Urinary bladder (tissue), 4 donors: ENCODE measurements around the gene L3HYPDH. TPM values are rescaled to one million over a fixed set of nuclear protein-coding genes. Genes with fewer than 3 reads are reported as not detected.

Experiments
- DNase-seq: peaks from one replicate; pipeline ENCODE4 v3.0.0-alpha.2; 2015; ENCODE audit errors: extremely low spot score
- H3K27ac ChIP-seq: one replicate; pipeline ENCODE4 v1.5.1; 2013; ENCODE audit warnings: low read depth, mild to moderate bottlenecking, moderate library complexity
- H3K36me3 ChIP-seq: one replicate; pipeline ENCODE4 v1.6.1; 2013; ENCODE audit warnings: mild to moderate bottlenecking, moderate library complexity; ENCODE audit not compliant: insufficient read depth
- H3K4me1 ChIP-seq: one replicate; pipeline ENCODE4 v1.6.1; 2013; ENCODE audit warnings: mild to moderate bottlenecking, moderate library complexity; ENCODE audit not compliant: insufficient read depth
- H3K4me3 ChIP-seq: one replicate; pipeline ENCODE4 v1.5.1; 2013; ENCODE audit warnings: low read depth, low read length
- WGBS: extraction: QIAGEN DNeasy Blood & Tissue Kit; methylation state at CpG from one replicate; pipeline ENCODE4 v1.1.7; 2013; 5-methylcytosine and 5-hydroxymethylcytosine counted together
- polyA plus RNA-seq: library from polyadenylated mRNA; stranded (reverse); fragments of 200-250 nt; gene quantifications from one replicate; pipeline ENCODE4 v1.2.3, GENCODE V29; 2013
- total RNA-seq: library from RNA; depleted of rRNA; stranded (reverse); fragments of >200 nt; gene quantifications from one replicate; pipeline ENCODE4 v1.2.3, GENCODE V29; 2014
- donor health status: healthy with polysubstance abuse.
- donor health status: healthy.

L3HYPDH gene
- total and polyA plus RNA-seq, 2 donors: 17.4 to 58.3 TPM

DNA sequence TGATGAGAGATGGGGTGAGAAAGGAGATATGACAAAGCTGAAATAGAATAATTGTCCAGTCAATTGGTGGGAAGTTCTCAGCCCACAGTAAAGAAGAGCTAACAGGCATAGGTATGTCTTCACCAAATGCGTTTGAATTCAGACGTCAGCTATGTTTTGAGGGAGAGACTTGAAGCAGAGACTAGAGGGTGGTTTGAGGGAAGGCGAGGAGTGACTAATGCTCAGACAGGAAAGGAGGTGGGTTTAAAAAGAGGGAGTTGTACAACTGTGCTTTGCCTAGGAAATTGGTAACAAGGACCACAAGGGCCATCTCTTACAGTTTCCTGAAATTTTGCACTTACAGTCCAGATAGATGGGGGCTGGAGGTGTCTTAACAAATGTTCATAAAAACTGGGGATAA lies 6.5 kb upstream of the L3HYPDH start:
- peaks cover 5% of the 10 kb centered on the region for H3K36me3 ChIP-seq
- WGBS: 95% methylated on average over 3 of the region's 3 CpGs

DNA sequence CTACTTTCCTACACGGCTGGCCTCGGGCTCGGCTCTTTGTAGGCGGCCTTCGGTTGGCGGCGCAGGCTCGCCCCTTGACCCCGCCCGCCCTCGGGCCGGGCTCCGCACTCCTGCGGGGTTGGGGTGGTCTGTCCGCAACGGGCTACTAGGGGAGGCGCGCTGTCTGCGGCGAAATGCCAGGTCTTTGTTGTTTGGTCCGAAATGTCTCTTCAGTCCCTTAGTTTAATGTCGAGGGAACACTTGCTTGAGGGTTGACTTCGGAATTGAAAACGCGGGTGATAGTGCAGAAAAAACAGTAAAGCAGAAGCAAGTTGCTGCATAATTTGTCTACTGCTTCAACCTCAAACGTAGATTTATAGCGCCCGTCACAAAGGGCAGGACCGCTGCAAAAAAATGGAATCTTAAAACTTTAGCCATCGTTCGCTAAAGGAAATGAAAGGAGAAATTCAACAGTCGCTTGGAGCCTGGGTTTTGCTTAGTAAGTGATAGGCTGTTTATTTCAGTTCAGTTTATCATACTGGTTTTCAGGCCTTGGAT lies 499 bp upstream of the L3HYPDH start:
- DNase-seq: no peak
- Histone ChIP-seq H3K36me3 (peaks cover 3% of the 10 kb centered on the region), H3K4me1 (peaks cover 1% of the 10 kb centered on the region), H3K27ac (peak overlapping the region; percentile 89), H3K4me3 (peak overlapping the region; percentile 57)
- under 1% methylated on average over 32 of the region's 32 CpGs for WGBS

More for the DNA sequence above, 6.5 kb upstream of the L3HYPDH start:
- Histone ChIP-seq H3K4me3 (no peak overlapping the region), H3K4me1 (no peaks in the 10 kb centered on the region), H3K27ac (no peak overlapping the region)
- DNase-seq: no peak

DNA sequence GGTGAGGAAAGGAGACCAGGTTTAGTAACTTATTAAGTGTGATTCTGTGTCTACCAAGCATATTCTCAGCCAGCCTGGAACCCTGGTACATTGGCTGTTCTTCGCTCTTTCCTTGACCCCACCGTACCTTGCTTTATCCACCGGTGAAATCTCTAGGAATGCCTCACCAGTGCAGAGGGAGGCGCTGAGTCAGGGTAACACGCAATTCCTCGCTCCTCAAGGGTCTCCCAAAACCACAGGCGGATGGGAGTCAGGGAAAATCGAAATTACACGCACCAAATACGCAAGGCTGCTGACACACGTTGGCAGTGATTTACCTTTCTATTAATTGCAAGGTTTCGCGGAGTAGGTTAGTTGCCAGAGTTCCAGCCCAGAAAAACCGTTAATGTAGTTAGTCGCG lies 845 bp downstream of the L3HYPDH start:
- Histone ChIP-seq H3K4me3 (peak overlapping the region; percentile 57), H3K27ac (no peak overlapping the region), H3K36me3 (no peaks in the 10 kb centered on the region), H3K4me1 (peaks cover 1% of the 10 kb centered on the region)
- 4% methylated on average over 16 of the region's 16 CpGs for WGBS
- DNase-seq: no peak

DNA sequence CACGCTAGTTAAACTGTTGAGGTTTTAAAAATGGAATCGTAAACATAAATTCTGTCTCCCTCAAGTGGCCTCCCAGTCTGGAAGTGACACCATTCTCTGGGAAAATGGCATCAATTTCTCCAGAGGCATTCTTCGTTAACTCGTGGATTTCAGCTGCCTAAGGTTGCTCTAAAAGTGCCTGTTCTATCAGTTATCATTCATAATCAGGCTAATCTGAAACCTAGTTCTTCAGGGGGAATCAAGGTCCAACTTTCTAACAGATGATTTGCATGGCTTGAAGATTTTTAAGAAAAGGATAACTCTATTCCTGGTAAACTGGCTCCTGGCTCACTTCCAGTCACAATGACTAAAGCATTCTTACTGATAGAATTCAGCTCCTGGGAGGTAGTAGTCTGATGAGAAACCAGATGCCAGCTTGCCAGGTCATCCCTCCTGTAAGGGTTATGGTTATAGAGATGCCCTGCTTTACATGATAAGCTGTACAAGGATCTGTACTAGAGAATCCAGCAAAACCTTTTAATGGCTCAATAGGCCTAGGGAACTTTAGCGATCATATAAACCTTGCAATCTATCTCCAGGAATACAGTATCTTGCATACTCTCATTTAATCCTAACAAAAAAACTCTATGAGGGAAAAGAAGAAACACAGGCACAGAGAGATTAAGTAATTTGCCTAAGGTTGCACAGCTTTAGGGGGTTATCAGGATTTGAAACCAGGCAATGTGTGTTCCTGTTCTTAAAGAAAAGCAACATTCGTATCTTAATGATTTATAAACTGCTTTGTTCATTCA lies 1.5 kb downstream of the L3HYPDH start:
- DNase-seq: no peak
- 36% methylated on average over 6 of the region's 6 CpGs for WGBS
- H3K4me3 ChIP-seq: peak overlapping the region; percentile 57
- no peaks in the 10 kb centered on the region for H3K36me3 ChIP-seq
- no peak overlapping the region for H3K27ac ChIP-seq
- peaks cover 1% of the 10 kb centered on the region for H3K4me1 ChIP-seq

DNA sequence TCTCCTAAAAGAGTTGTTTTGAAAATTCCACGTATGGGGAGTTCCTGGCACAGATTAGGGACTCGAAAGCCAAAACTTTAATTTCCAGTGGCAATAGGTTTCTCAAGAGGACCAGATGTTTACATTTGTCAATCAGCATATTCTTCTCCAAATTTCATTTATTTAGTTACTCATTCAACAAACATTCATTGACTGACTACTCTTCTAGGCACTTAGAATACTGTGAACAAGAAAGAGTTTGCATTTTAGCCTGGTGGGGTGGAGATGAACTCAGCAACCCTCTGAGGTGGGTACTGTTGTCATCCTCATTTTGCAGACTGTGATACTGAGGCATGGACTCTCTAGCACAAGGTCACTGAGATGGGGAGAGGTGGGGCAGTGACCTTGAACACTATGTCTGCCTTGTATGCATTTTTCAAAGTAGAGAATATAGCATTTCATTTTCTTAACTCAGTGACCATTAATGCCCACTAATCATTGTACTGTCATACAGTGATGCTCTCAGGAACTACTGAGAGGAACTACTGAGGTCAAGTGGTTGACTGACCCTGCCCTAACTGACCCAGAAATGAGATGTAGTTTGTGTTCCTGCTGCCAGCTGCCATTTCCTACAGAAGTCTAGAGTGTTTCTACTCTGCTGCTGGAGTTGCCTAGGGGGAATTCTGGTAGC lies 2.2 kb downstream of the L3HYPDH start:
- no peak for DNase-seq
- no peaks in the 10 kb centered on the region for H3K36me3 ChIP-seq
- peaks cover 1% of the 10 kb centered on the region for H3K4me1 ChIP-seq
- no peak overlapping the region for H3K4me3 ChIP-seq
- WGBS: 45% methylated on average over 2 of the region's 2 CpGs
- no peak overlapping the region for H3K27ac ChIP-seq

DNA sequence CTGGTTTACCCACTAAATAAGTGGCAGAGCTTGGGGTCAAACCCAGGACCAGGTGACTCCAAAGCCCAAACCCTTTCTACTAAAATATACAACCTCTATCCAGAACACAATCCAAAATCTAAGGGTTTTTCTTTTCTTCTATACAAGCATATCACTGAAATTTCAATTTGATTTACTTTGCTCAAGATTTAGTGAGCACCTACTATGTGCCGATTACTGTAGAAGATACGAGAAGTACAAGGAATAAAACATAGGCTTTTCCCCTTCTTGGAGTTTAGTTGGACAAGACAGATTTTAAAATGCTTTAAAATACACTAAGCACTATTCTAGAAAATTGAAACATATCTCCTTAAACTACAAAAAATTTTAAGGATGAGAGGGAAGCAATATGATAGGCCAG lies 2.8 kb downstream of the L3HYPDH start:
- WGBS: 94% methylated on average over 2 of the region's 2 CpGs
- DNase-seq: no peak
- Histone ChIP-seq H3K27ac (no peak overlapping the region), H3K36me3 (peaks cover under 1% of the 10 kb centered on the region), H3K4me3 (no peak overlapping the region), H3K4me1 (peaks cover 1% of the 10 kb centered on the region)

DNA sequence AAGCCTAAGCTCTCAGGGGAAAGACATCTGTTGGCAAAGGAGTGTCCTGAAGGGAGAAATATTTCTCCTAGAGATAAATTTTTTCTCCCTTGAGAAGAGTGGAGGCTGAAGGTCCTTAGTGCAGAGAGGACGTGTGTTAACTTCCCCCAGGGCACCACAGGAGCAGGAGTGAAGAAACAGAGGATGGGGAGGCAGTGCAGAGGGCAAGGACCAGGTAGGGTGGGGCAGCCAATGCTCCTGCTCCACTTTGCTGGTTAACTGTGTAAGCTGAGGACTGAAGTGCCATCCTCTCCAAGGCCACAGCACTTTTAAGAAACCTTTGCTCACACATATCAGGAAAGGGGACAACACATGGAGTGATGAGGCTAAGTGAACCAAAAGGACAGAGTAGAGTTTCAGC lies 4.0 kb downstream of the L3HYPDH start:
- Histone ChIP-seq H3K4me3 (no peak overlapping the region), H3K27ac (no peak overlapping the region), H3K36me3 (peaks cover 1% of the 10 kb centered on the region), H3K4me1 (peaks cover 1% of the 10 kb centered on the region)
- 24% methylated on average over 1 of the region's 1 CpG for WGBS
- DNase-seq: no peak

DNA sequence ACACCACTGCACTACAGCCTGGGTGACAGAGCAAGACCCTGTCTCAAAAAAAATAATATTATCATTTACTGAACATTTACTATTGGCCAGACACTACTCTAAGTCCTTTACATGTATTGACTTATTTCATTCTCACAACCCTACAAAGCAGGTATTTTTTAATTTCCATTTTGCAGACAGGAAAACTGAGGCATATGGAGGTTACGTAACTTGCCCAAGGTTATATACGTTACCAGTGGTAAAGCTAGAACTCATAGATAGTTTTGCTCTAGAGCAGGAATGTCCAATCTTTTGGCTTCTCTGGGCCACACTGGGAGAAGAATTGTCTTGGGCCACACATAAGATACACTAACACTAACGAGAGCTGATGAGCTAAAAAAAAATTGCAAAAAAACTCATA lies 5.7 kb downstream of the L3HYPDH start:
- H3K4me3 ChIP-seq: no peak overlapping the region
- peaks cover 1% of the 10 kb centered on the region for H3K4me1 ChIP-seq
- DNase-seq: no peak
- H3K27ac ChIP-seq: no peak overlapping the region
- 95% methylated on average over 3 of the region's 3 CpGs for WGBS
- peaks cover 3% of the 10 kb centered on the region for H3K36me3 ChIP-seq

DNA sequence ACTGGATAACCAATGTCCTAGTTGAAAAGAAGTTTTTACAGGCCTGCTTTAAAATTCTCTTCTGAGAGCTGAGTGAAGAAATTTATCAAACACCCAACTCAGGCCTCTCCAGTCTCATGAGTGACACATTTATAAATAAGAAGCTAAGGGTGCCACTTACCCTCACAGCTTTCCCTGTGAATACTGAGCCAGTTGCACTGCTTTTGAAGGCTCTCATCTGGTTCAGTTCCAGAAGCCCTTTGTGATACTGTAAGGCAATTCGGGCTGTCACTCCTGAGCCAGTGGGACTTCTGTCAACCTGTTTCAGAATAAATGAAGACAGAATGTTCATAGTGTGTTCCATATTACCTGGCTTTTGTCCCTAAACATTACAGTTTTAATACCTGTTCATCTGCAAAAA lies 8.5 kb downstream of the L3HYPDH start:
- Histone ChIP-seq H3K4me1 (no peaks in the 10 kb centered on the region), H3K27ac (no peak overlapping the region), H3K4me3 (no peak overlapping the region), H3K36me3 (peaks cover 7% of the 10 kb centered on the region)
- WGBS: 92% methylated on average over 1 of the region's 1 CpG
- no peak for DNase-seq

DNA sequence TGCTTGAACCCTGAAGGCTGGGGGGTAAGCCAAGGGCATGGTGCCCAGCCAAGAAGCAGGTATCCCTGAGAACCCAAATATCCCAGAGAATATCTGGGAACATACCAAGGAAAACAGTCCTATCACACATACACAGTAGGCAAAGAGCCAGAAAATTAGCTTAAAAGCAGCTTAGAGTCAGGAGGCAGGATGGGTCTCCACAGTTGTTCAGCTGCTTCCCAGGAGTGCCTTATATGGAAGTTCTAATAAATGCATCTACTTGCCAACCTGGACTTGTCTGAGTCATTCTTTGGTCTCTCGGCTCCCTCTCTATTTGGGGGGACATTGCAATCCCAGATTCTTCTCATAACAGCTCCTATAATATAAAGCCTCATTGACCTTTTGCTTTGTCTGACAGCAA lies 10.0 kb downstream of the L3HYPDH start:
- Histone ChIP-seq H3K27ac (no peak overlapping the region), H3K36me3 (peaks cover 7% of the 10 kb centered on the region), H3K4me3 (no peak overlapping the region), H3K4me1 (no peaks in the 10 kb centered on the region)
- DNase-seq: no peak
- 29% methylated on average over 1 of the region's 1 CpG for WGBS

DNA sequence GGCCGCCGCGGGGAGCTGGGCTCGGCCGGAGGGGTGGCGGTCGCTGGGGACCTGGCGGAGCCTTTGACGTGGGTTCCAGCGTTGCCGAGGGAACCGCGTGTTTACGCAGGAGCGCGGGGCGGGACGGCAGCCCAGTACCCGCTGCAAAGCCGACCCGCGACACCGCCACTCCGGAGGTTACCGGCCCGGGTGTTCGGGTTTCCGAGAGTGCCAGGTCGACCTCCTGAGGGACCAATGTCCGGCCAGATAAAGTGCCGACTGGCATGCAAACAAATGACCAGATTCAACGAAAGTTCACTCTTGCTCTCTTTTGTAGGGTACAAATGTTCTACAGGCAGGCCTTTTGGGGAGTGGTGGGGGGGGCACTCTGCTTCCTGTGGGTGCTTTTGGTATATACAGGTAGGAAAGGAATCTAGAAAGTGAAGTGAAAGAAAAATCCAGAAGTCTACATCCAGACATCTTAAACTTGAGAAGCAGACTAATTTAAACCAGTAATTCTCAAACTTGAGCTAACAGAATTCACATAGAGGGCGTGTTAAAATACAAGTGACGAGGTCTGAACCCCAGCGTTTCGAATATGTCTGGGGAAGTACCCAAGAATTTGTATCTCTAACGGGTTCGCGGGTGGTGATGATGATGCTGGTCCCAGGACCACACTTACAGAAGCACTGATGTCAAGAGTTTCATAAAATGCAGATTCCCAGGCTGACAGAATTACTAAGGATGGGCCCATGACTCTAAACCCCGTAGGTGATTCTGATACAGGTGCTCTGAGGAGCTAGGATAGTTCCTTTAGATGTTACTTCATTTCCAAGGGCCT lies 18.7 kb downstream of the L3HYPDH start, which contains the start of gene GPR135:
Gene GPR135 (minus strand): TSS at position 65 of the 820 bp plus-strand sequence. CDS start 154 bp downstream, outside the sequence.
- DNase-seq: no peak
- H3K4me3 ChIP-seq: peak within 1 kb of the TSS; percentile 74
- H3K27ac ChIP-seq: peak within 1 kb of the TSS; percentile 82
- 18% methylated on average over 40 of the region's 40 CpGs for WGBS
- H3K36me3 ChIP-seq: no peaks in the 10 kb centered on the region
- no peaks in the 10 kb centered on the region for H3K4me1 ChIP-seq

DNA sequence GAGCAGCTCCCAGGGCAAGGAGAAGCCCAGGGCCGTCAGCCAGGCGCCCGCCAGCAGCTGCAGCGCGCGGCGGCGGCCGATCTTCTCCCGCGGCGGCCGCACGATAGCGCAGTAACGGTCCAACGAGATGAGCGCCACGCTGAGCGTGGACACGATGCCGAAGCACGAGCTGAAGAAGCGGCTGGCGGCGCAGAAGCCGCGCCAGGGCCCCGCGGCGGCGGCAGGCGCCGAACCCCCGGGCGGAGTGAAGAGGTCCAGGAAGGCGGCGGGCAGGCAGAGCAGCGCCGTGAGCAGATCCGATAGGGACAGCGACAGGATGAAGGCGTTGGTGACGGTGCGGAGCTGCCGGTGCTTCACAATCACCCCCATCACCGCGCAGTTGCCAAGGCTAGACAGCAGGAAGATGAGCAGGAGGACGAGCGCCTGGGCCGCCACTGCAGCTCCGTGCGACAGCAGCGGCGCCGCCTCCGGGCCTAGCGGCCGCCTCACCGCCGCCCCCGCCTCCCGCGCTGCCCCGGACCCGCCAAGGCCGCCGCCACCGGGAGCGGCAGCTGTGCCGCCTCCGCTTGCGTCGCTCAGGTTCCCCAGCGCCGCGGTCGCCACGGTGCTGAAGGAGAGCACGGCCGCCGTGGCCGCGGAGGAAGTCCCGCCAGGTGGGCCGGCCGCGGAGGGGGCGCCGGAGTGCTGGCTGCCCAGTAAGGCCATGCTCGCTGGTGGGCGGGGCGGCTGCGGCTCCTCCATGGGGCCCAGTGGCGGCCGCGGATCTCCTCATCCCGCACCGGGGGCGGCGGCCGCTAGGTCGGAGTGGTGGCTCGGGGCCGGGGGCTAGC lies 19.5 kb downstream of the L3HYPDH start:
- Histone ChIP-seq H3K4me3 (peak overlapping the region; percentile 74), H3K4me1 (no peaks in the 10 kb centered on the region), H3K36me3 (no peaks in the 10 kb centered on the region), H3K27ac (peak overlapping the region; percentile 82)
- under 1% methylated on average over 104 of the region's 105 CpGs for WGBS
- no peak for DNase-seq
